GM19397 (cell line): ENCODE data around the gene CDC37.
"Not testable (repeated sequence)": the region's sequence is repeated elsewhere in the genome, so short reads cannot be mapped to it uniquely, and the experiment has no call there.

Experiments used
- ATAC-seq: cut with Tn5 transposase; IDR thresholded peaks from one replicate; pipeline ENCODE4 v1.9.1; 2021; ENCODE audit warnings: mild to moderate bottlenecking, moderate library complexity; ENCODE audit not compliant: unreplicated experiment

CDC37 gene

DNA sequence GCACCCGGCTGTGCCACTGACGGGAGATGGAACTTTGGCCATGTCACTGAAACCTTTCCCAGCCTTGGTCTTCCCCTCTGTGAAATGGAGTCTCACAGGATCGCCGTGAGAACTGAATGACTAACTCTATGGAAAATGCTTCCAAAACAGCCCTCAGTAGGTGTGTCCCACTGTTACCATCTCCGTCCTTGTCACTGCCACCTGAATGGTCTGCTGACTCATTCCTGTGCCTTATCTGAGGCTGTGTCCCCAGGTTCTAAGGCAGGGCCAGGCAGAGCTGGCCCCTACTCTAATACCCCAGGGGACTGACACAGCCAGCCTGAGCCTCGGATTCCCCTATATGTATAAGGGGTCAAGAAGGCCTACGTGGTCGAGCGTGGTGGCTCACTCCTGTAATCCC is 4.5 kb downstream of the CDC37 start:
- no peak for ATAC-seq

GRCh38 chr19:10395917-10396316 is 7.4 kb downstream of the CDC37 start:
- ATAC-seq, result no peak

- no peak for ATAC-seq
These were observed 7.9 kb downstream of the CDC37 start for GRCh38 chr19:10395436-10395835.

DNA sequence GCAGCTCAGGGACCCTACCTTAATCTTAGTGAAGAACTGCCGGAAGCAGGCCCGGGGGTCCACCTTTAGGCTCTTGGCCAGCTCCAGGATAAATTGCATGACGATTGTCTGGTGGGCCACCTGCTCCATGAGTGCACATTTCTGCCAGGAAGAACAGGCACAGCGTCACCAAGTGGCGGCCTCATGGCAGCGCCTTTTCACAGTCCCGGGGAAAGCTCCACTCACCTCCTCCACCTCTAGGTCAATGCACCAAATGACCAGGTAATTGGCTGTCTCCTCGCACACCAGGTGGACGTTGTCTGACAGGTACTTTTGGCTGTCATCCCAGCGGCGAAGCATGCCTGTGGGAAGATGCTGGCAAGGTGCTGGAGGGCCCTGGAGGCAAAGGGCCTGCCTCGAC is 8.3 kb downstream of the CDC37 start:
- no peak for ATAC-seq

DNA sequence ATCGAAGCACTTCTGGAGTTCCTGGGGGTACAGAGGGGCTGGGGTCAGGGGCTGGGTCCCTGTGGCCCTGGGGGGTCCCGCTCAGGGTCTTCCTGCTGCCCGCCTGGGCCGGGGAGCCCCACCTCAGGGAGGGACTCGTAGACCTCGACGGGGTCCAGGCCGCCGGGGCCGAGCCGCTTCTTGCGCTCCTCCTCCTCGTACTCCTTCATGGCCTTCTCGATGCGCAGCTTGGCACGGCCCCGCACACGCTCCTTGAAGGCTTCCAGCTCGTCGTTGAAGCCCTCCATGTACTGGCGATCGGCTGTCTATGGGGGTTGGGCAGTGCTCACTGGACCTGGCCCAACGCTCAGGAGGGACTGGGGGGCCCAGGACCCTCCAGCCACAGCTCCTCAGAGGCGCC is 10.2 kb downstream of the CDC37 start:
- no peak for ATAC-seq

GRCh38 chr19:10392120-10392519 is 11.2 kb downstream of the CDC37 start:
- ATAC-seq, result no peak

DNA sequence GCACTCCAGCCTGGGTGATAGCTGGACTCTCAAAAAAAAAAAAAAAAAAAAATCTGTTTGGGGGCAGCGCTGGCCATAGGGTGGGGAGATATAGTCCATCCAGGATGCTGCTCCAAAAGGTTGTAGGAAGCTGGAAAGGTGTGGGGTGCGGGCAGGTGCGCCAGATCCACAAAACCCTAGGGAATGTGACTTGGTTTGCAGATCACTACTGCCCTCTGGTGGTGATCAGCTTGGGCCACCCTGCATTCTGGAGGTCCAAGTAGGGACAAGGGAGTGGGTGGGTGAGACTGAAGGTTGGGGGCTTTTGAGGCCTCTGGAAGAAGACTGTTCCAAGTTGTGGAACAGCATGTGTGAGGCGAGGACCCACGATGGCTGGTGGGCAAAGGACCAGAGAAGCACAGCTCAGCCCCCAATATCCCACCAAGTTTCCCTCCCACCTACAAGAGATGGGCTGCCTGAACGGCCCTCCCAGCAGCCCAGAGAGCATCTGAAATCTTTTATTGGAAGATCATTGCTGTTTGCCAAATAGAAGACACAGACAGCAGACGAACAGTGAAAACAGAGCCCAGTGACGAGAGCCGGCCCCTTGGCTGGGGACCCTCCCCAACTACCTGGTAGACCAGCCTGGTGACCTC is 12.6 kb downstream of the CDC37 start:
- no peak for ATAC-seq

DNA sequence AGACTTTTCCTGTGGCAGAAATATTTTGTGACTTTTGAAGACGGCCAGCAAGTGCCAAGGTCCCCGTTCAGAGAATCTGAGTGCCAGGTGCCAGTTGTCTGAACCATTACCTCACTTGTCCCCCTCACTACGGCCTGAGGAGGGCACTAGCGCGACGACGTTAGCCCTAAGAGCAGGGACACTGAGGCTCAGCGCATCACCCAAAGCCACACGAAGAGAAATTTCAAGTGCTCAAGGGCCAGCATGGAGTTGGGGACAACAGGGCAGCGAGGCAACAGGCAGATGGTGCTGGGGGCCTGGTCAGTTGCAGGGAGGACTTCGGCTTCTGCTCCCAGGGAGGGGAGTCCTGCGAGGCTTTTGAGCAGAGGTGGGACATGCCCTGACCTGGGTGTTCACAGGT is 13.5 kb downstream of the CDC37 start:
- ATAC-seq, result no peak

GRCh38 chr19:10388957-10389356 is 14.4 kb downstream of the CDC37 start:
- ATAC-seq, result no peak

DNA sequence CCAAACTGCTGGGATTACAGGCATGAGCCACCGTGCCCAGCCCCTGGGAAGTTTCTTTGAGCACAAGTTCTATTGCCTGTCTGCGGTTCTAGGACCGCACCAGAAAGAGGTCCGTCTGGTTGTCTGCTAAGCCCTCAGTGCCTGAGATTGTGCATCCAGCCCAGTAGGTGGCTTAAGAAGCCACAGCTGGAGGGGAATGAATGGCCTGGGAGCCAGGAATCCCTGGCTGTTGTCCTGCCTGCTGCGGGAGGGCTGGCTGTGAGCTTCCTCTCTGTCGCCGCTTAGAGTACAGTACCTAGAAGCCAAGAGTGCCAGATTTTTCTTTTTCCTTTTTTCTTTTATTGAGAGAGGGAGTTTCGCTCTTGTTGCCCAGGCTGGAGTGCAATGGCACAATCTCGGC is 18.8 kb downstream of the CDC37 start:
- ATAC-seq, result no peak

- ATAC-seq, result not testable (repeated sequence)
These were observed 20.2 kb downstream of the CDC37 start for GRCh38 chr19:10383223-10383499.

GRCh38 chr19:10380313-10381102 is 22.8 kb downstream of the CDC37 start, which contains the start of gene TYK2:
TYK2 (minus strand) TSS chr19:10380572; CDS start chr19:10378406, 2,166 bp downstream.
- ATAC-seq, result peak; percentile 91

DNA sequence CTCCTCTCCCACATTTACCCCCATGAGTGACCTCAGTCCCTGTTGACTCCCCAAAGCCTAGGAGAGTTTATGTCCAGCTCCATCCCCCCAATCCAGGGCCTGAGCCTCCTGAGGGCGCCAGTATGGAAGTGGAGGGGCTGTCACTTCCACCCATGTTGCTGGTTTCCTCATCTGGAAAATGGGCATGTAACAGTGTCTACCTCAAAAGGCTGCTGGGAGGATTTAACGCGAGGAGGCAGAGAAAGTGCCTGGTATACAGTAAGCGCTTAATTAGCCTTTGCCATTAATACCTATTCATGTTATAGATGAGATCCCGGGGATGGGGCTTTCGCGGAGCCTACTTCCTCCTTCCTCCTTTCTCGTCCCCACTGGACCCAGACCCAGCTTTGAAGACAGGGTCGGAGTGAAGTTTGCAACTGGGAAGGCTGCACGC is 23.4 kb downstream of the CDC37 start:
- no peak for ATAC-seq

DNA sequence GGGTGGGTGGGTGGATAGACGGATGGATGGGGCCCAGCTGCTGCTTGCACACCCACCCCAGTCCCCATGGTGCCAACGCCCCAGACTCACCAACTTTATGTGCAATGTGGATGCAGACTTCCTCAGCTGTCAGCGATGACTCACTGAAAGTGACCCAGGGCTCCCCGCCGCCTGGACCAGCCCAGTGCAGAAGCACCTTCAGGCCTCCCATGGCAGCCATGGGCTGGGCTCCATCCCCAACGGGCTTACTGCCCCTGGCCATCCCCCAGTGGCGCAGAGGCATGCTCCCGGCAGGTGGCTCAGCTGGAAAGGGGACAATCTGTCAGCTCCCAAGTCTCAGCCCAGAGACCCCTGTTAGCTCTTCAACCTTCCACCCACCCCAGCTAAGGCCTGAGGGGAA is 25.2 kb downstream of the CDC37 start:
- ATAC-seq, result no peak

GRCh38 chr19:10377140-10377640 is 26.2 kb downstream of the CDC37 start:
- not testable (repeated sequence) for ATAC-seq

DNA sequence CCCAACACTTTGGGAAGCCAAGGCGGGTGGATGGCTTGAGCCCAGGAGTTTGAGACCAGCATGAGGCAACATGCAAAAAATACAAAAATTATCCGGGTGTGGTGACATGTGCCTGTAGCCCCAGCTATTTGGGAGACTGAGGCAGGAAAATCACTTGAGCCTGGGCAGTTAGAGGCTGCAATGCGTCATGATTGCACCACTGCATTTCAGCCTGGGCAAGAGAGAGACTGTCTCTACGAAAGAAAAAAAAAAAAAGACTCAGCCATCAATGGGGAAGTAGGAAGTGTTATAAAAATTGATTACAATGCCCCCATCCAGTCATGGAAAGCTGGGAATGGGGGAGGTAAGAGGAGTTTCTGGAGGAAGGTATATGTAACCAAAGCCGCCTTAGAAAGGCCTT is 28.4 kb downstream of the CDC37 start:
- no peak for ATAC-seq

GRCh38 chr19:10372690-10373089 is 30.7 kb downstream of the CDC37 start:
- no peak for ATAC-seq

- ATAC-seq, result no peak
These were observed 35.1 kb downstream of the CDC37 start for GRCh38 chr19:10368101-10368803.

- not testable (repeated sequence) for ATAC-seq
These were observed 36.3 kb downstream of the CDC37 start for GRCh38 chr19:10366950-10367512.

GRCh38 chr19:10365518-10365917 is 37.8 kb downstream of the CDC37 start:
- no peak for ATAC-seq

DNA sequence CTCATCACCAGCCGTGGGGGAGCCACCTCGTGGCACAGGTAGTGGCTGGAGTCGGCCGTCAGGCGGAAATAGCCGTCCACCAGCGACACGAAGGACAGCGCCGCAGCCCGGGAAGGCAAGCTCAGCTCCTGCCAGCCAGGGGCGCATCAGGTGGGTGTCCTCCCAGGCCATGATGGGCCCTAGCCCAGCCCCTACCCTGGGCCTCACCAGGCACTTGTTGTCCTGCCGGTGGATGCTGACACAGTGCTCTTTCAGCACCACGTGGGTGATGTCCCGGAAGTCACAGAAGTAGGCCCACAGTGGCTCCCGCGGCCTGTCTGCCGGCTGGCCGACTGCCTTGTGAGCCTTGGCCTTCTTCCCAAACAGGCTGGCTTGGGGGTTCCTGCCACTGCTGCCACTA is 38.7 kb downstream of the CDC37 start:
- ATAC-seq, result no peak
